Neutrophil (primary cell): ENCODE results near the gene AAK1.

ENCODE experiments used
- H3K27ac ChIP-seq: fragments of 200-600 bp; sonication (generic); 2 replicates; pipeline ENCODE4 v1.5.1; 2016; ENCODE audit warnings: mild to moderate bottlenecking, moderate library complexity
- H3K27me3 ChIP-seq: fragments of 200-600 bp; sonication (generic); 2 replicates; pipeline ENCODE4 v1.6.0; 2016; ENCODE audit warnings: mild to moderate bottlenecking
- H3K36me3 ChIP-seq: fragments of 200-600 bp; sonication (generic); 2 replicates; pipeline ENCODE4 v1.5.1; 2017
- H3K4me1 ChIP-seq, 2 experiments: fragments of 200-600 bp in 1 of 2; sonication (generic) in 1 of 2; 1 replicate in 1 of 2; 2 replicates in 1 of 2; pipeline versions ENCODE4 v1.5.1 to v1.6.1; 2013 to 2016; ENCODE audit warnings: low read depth in 1 of 2, low read length in 1 of 2, mild to moderate bottlenecking in 1 of 2, moderate library complexity in 1 of 2; ENCODE audit not compliant: control insufficient read depth in 1 of 2, insufficient read depth in 1 of 2
- H3K4me3 ChIP-seq, 2 experiments: fragments of 200-600 bp in 1 of 2; sonication (generic) in 1 of 2; 1 replicate in 1 of 2; 2 replicates in 1 of 2; pipeline ENCODE4 v1.5.1; 2013 to 2016; ENCODE audit warnings: low read depth in 1 of 2, low read length in 1 of 2, mild to moderate bottlenecking in 1 of 2, moderate library complexity in 1 of 2
- H3K9me3 ChIP-seq: fragments of 200-600 bp; sonication (generic); 2 replicates; pipeline ENCODE4 v1.5.1; 2016
- TF ChIP-seq, protein P1 (sequence below): fragments of 200-600 bp; sonication (generic); IDR thresholded peaks from 2 replicates; pipeline ENCODE4 v1.5.1; 2016; ENCODE audit warnings: antibody characterized with exemption

Gene AAK1

DNA sequence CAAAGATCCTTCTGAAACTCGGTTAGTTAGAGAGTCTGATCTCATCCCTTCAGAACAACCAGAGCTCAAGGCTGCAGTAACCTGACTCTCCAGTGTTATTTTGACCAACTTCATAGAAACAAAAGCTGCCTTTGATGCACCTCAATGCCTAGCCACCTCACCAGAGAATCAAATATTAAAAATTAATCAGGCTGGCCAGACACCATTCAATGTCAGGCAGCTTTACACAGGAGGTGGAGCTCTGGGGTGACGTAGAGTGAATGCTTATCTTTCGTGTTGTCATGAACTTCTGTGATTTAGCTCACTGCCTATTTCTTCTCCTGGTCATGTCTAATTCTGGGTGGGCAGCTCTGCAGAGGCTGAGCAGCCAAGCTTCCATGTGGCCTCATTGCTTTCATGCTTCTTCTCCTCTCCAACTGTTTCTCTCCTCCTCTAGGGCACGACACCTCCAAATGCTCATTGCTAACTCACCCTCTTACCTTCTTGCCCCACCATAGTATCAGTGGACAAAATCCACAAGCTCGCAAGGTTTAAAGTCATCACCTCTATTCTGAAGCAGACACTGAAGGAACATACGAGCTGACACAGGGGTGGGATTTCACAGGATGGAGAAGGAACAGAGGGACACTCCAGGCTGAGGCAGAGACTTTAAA is 39.4 kb downstream of the AAK1 start:
- Histone ChIP-seq H3K27me3 (no peaks in the 10 kb centered on the region), H3K9me3 (no peaks in the 10 kb centered on the region), H3K36me3 (no peaks in the 10 kb centered on the region), H3K27ac (no peak overlapping the region), H3K4me3 (no peak overlapping the region), H3K4me1 (peaks cover 12 to 18% of the 10 kb centered on the region in 2 experiments)
- TF ChIP-seq, protein P1, sequence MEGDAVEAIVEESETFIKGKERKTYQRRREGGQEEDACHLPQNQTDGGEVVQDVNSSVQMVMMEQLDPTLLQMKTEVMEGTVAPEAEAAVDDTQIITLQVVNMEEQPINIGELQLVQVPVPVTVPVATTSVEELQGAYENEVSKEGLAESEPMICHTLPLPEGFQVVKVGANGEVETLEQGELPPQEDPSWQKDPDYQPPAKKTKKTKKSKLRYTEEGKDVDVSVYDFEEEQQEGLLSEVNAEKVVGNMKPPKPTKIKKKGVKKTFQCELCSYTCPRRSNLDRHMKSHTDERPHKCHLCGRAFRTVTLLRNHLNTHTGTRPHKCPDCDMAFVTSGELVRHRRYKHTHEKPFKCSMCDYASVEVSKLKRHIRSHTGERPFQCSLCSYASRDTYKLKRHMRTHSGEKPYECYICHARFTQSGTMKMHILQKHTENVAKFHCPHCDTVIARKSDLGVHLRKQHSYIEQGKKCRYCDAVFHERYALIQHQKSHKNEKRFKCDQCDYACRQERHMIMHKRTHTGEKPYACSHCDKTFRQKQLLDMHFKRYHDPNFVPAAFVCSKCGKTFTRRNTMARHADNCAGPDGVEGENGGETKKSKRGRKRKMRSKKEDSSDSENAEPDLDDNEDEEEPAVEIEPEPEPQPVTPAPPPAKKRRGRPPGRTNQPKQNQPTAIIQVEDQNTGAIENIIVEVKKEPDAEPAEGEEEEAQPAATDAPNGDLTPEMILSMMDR, result no peak

DNA sequence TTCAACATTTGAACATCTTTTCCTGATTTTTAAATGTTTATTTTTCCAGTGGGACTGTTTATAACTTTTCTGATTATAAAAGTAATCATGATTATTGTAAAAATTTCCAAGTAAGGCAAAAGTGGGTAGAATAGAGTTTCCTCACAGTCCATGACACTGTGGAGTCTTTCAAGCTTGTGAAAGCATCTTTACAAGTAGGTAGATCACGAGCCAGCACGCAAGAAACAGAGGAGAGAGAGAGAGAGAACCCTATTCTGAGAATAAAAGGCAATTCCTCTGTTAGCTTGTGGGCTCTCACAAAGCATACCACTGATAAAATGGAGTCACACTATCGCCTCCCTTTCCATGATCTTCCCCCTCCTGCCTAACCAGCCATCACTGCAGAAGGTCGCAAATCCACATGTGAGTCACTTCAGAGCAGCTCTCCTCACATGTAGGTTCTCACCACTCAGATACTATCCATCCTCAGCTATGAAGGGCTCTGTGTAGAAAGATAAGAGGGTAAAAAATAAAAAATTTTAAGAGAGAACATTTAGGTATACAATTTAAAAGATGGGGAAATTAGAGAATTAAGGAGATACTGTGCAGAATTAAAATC is 40.3 kb downstream of the AAK1 start:
- Histone ChIP-seq H3K36me3 (no peaks in the 10 kb centered on the region), H3K9me3 (no peaks in the 10 kb centered on the region), H3K27me3 (no peaks in the 10 kb centered on the region), H3K4me3 (no peak overlapping the region), H3K27ac (no peak overlapping the region), H3K4me1 (peaks cover 12 to 18% of the 10 kb centered on the region in 2 experiments)
- TF ChIP-seq, protein P1, result no peak

DNA sequence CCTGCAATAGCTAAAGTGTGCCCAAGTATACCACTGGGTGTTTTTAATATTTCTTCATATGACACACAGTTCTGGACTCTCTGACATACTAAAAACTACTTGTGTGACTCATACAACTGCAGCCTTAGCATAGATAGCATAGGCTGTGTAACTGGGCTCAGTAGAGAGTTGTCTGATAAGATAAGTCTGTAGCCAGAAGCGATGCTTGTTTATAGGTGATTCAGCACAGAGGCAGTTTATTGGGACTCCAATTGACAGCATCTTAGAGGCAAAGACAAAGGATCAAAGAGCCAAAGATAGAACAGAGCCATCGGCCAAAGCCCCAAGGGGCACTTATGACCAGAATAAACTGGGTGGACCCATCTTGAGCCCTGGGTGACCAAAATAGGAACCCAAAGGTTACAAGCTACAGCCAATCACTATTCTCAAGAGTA is 42.3 kb downstream of the AAK1 start:
- TF ChIP-seq, protein P1, result no peak
- Histone ChIP-seq H3K27me3 (no peaks in the 10 kb centered on the region), H3K4me3 (no peak overlapping the region), H3K9me3 (no peaks in the 10 kb centered on the region), H3K27ac (no peak overlapping the region), H3K36me3 (no peaks in the 10 kb centered on the region), H3K4me1 (peaks cover 12 to 18% of the 10 kb centered on the region in 2 experiments)

DNA sequence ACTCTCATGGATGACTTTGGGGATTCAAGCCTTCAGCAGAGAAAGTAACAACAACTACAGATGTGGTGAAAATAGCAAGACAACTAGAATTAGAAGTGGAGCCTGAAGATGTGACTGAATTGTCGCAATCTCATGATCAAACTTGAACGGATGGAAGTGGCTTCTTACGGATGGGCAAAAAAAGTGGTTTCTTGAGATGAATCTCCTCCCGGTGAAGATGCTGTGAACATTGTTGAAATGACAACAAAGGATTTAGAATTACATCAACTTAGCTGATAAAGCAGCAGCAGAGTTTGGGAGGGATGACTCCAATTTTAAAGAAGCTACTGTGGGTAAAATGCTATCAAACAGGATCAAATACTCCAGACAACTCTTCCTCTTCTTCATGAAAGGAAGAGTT is 43.1 kb downstream of the AAK1 start:
- Histone ChIP-seq H3K36me3 (no peaks in the 10 kb centered on the region), H3K27ac (no peak overlapping the region), H3K9me3 (no peaks in the 10 kb centered on the region), H3K27me3 (no peaks in the 10 kb centered on the region), H3K4me3 (no peak overlapping the region), H3K4me1 (peaks cover 8 to 12% of the 10 kb centered on the region in 2 experiments)
- TF ChIP-seq, protein P1, result no peak

DNA sequence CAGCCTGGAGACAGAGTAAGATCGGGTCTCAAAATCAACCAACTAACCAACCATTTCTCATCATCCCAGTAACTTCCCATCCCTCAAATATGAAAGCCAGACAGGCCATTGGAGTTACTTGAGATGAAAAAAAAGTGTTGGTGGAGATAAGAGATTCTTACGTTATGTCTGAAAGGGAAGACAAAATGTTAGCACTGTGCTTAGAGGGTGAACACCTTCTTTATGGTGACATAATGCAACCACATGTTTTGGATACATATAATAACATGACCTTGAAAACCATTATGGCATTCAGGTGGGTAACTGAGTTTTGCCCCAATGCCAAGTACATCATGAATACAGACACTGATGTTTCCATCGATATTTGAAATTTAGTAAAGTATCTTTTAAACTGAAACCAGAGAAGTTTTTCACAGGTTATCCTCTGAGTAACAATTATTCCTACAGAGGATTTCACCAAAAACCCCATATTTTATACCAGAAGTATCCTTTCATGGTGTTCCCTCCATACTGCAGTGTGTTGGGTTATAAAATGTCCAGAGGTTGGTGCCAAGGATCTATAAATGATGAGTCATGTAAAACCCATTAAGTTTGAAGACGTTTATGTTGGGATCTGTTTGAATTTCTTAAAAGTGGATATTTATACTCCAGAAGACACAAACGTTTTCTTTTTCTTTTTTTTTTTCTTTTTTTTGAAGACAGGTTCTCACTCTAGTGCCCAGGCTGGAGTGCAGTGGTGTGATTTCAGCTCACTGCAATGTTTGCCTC is 45.5 kb downstream of the AAK1 start:
- no peaks in the 10 kb centered on the region for H3K9me3 ChIP-seq
- no peaks in the 10 kb centered on the region for H3K27me3 ChIP-seq
- no peaks in the 10 kb centered on the region for H3K36me3 ChIP-seq
- H3K4me1 ChIP-seq, result no peaks in the 10 kb centered on the region
- no peak overlapping the region for H3K27ac ChIP-seq
- TF ChIP-seq, protein P1, result no peak
- no peak overlapping the region for H3K4me3 ChIP-seq
